Cardiac muscle cell (in vitro differentiated cells and primary cell): ENCODE measurements around the gene FKBP8. TPM values are rescaled to one million over a fixed set of nuclear protein-coding genes. Genes with fewer than 3 reads are reported as not detected.

Source experiments
- DNase-seq, 2 donors: peaks; one replicate each; pipeline versions ENCODE4 v3.0.0 to v3.0.0-alpha.2; 2010 to 2017; ENCODE audit warnings: low read depth in 1 of 2, low spot score in 1 of 2
- H3K27ac ChIP-seq: fragments of 200-600 bp; sonication (generic); 2 replicates; pipeline ENCODE4 v1.5.1; 2016
- H3K27me3 ChIP-seq: fragments of 200-600 bp; sonication (generic); 2 replicates; pipeline ENCODE4 v1.6.0; 2016; ENCODE audit warnings: control low read depth
- H3K36me3 ChIP-seq: fragments of 200-600 bp; sonication (generic); 2 replicates; pipeline ENCODE4 v1.5.1; 2016; ENCODE audit warnings: control low read depth
- H3K4me1 ChIP-seq: fragments of 200-600 bp; sonication (generic); 2 replicates; pipeline ENCODE4 v1.8.1; 2017; ENCODE audit warnings: low read depth, mild to moderate bottlenecking, mixed run types
- H3K4me3 ChIP-seq: fragments of 200-600 bp; sonication (generic); 2 replicates; pipeline ENCODE4 v1.5.1; 2016; ENCODE audit warnings: mild to moderate bottlenecking
- H3K9me3 ChIP-seq: fragments of 200-600 bp; sonication (generic); 2 replicates; pipeline ENCODE4 v1.5.1; 2017; ENCODE audit warnings: low read depth, mild to moderate bottlenecking, control low read depth
- polyA plus RNA-seq: library from polyadenylated mRNA; unstranded; fragments of >200 nt; fragmentation: Nextera tagmentation; extraction: Ambion mirVana; gene quantifications from 2 replicates; pipeline ENCODE4 v1.2.1, GENCODE V29; 2016
- total RNA-seq: library from RNA; depleted of rRNA; stranded (reverse); fragments of >200 nt; gene quantifications from 2 replicates; pipeline ENCODE4 v1.2.3, GENCODE V29; 2016
- TF ChIP-seq, protein P1 (sequence below): IDR thresholded peaks from 2 replicates; pipeline ENCODE4 v1.5.1; 2012; ENCODE audit warnings: low read depth, mild to moderate bottlenecking, low read length

FKBP8 gene
- total and polyA plus RNA-seq, 2 experiments from 2014 or later, result 398 to 568 TPM

DNA sequence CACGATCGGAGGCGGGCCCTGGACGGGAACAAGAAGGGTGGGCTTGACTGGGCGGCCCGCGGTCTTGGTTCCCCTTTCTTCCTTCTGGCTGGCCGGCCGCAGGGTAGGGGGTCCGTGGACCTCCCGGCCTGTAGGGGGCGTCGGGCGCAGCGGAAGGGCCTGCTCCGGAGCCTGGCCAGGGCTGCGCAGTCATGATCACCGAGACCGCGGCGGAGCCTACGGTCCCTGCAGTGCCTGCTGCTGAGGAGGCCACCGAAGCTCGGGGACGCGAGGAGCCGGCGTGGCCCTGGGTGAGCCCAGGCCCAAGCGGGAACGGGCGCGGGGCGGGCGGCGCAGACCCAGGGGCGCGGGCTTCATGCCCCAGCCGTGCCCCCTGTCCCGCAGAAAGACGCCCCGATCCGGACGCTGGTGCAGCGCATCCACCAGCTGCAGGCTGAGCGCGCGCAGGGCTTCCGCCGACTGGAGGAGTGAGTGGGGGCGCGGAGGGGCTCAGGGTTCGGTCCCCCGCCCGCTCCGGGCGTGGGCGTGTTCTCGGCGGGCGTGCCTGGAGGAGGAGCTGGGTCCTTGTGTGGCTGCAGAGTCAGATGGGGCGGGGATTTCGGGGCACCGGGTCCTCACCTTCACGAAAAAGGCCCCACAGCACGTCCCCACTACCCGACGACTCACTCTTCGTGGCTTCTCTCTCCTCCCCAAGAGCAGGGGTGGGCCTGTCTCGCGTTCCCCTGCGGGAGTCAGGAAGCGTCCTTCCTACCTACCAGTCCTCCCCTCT is 45.4 kb upstream of the FKBP8 start, which contains the start of gene REX1BD:
Gene REX1BD, plus strand, starts transcription at position 188 of the 769 bp plus-strand sequence. Its CDS starts 4 bp downstream, at position 192.
- peak; percentile 87 to 88 for DNase-seq
- TF ChIP-seq, protein P1, sequence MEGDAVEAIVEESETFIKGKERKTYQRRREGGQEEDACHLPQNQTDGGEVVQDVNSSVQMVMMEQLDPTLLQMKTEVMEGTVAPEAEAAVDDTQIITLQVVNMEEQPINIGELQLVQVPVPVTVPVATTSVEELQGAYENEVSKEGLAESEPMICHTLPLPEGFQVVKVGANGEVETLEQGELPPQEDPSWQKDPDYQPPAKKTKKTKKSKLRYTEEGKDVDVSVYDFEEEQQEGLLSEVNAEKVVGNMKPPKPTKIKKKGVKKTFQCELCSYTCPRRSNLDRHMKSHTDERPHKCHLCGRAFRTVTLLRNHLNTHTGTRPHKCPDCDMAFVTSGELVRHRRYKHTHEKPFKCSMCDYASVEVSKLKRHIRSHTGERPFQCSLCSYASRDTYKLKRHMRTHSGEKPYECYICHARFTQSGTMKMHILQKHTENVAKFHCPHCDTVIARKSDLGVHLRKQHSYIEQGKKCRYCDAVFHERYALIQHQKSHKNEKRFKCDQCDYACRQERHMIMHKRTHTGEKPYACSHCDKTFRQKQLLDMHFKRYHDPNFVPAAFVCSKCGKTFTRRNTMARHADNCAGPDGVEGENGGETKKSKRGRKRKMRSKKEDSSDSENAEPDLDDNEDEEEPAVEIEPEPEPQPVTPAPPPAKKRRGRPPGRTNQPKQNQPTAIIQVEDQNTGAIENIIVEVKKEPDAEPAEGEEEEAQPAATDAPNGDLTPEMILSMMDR, result peak; percentile 81

DNA sequence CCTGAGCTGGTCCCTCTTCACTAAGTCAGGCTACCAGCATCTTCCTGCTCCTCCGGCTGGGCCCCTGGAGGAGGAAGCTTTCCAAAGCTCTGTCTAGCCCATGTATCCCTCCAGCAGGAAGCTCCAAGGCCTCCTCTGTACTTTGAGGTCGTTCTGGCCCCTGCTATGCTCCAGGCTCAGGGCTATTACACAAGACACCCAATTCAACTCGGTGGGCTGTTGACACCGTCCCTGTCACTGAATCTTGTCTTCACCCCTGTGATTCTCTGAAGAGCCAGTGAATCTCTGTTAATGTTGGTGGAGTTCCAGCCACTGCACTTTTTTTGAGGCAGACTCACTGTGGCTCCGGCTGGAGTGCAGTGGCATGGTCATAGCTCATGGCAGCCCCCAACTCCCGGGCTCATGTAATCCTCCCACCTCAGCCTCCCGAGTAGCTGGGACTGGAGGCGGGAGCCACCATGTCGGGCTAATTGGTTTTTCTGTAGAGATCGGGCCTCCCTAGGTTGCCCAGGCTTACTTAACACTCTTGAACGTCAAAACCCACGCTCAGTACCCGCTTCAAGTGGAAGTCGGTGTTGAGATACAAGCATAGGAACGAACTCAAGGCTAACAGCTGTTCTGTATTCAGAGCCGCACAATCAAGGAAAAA is 44.7 kb upstream of the FKBP8 start:
- H3K4me3 ChIP-seq, result peak overlapping the region; percentile 76
- DNase-seq, result no peak
- no peaks in the 10 kb centered on the region for H3K9me3 ChIP-seq
- H3K36me3 ChIP-seq, result no peaks in the 10 kb centered on the region
- TF ChIP-seq, protein P1, result no peak
- H3K4me1 ChIP-seq, result no peaks in the 10 kb centered on the region
- H3K27ac ChIP-seq, result peak overlapping the region; percentile 84
- H3K27me3 ChIP-seq, result no peaks in the 10 kb centered on the region

More for the DNA sequence above, 45.4 kb upstream of the FKBP8 start, which contains the start of gene REX1BD:
- H3K4me1 ChIP-seq, result no peaks in the 10 kb centered on the region
- H3K27me3 ChIP-seq, result peaks cover 3% of the 10 kb centered on the region
- H3K36me3 ChIP-seq, result no peaks in the 10 kb centered on the region
- H3K27ac ChIP-seq, result peak within 1 kb of the TSS; percentile 84
- no peaks in the 10 kb centered on the region for H3K9me3 ChIP-seq
- H3K4me3 ChIP-seq, result peak within 1 kb of the TSS; percentile 76

DNA sequence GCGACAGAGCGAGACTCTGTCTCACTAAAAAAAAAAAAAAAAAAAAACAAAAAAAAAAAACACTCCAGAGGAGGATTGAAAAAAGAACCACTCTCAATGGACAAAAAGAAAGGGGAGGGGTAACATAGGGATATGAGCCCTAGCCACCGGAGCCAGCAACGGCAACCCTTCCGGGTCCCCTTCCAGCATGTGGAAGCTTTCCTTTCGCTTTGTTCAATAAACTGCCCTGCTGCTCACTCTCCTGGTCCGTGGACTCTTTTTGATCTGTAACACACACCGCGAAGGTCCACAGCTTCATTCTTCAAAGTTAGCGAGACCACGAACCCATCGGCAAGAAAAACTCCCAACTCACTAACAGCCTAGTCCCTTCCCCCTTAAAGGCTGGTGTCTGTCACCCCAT is 44.2 kb upstream of the FKBP8 start:
- Histone ChIP-seq H3K9me3 (no peaks in the 10 kb centered on the region), H3K27ac (no peak overlapping the region), H3K36me3 (no peaks in the 10 kb centered on the region), H3K4me1 (no peaks in the 10 kb centered on the region), H3K27me3 (no peaks in the 10 kb centered on the region), H3K4me3 (no peak overlapping the region)
- DNase-seq, result no peak
- TF ChIP-seq, protein P1, result no peak

DNA sequence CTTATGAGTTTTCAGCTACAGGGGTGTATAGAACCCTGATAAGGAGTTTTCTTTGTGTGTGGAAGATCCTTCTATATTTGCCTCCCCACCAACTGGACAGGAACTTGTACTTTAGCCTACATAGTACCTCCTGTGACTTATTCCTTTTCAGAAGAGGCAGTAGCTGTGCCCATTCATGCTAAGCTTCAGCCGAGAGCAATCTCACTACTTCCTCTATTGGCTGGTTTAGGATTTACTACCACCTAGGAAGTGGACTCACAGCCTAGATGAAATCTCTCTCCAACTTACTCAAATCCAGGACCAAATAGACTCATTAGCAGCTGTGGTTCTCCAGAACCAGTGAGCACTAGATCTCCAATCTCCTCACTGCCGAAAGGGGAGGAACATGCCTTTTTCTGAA is 42.9 kb upstream of the FKBP8 start:
- TF ChIP-seq, protein P1, result no peak
- H3K27me3 ChIP-seq, result no peaks in the 10 kb centered on the region

DNA sequence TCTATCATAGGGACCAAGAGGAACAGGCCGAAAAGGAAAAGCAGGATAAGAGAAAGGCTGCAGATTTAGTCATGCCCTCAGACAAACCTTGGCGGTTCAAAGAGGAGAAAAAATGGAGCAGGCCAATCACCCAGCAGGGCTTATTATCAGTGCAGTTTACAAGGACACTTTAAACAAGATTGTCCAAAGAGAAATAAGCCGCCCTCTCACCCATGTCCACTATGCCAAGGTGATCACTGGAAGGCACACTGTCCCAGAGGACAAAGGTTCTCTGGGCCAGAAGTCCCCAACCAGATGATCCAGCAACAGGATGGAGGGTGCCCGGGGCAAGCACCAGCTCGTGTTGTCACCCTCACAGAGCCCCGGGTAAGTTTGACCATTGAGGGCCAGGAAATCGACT is 36.9 kb upstream of the FKBP8 start:
- no peak overlapping the region for H3K27ac ChIP-seq
- DNase-seq, result no peak
- H3K27me3 ChIP-seq, result no peaks in the 10 kb centered on the region
- no peaks in the 10 kb centered on the region for H3K9me3 ChIP-seq
- no peaks in the 10 kb centered on the region for H3K4me1 ChIP-seq
- TF ChIP-seq, protein P1, result no peak
- peaks cover 8% of the 10 kb centered on the region for H3K36me3 ChIP-seq
- no peak overlapping the region for H3K4me3 ChIP-seq

More for the DNA sequence above, 42.9 kb upstream of the FKBP8 start:
- no peak for DNase-seq
- no peaks in the 10 kb centered on the region for H3K4me1 ChIP-seq
- no peaks in the 10 kb centered on the region for H3K9me3 ChIP-seq
- H3K27ac ChIP-seq, result no peak overlapping the region
- no peaks in the 10 kb centered on the region for H3K36me3 ChIP-seq
- no peak overlapping the region for H3K4me3 ChIP-seq
